Neural crest cell (in vitro differentiated cells): ENCODE measurements around the gene CCDC197. TPM values are rescaled to one million over a fixed set of nuclear protein-coding genes. Genes with fewer than 3 reads are reported as not detected.

Experiments
- DNase-seq: peaks from one replicate; pipeline ENCODE4 v3.0.0; 2021; ENCODE audit warnings: low read depth, mixed read lengths, low spot score
- H3K27ac Mint-ChIP-seq: one replicate; pipeline ENCODE4 v1.8.0; 2021; ENCODE audit warnings: mild to moderate bottlenecking, mixed read lengths; ENCODE audit not compliant: unreplicated experiment
- H3K27me3 Mint-ChIP-seq: 2 replicates; pipeline ENCODE4 v1.8.0; 2021; ENCODE audit warnings: low read depth, mild to moderate bottlenecking, mixed read lengths
- H3K36me3 Mint-ChIP-seq: 2 replicates; pipeline ENCODE4 v1.8.0; 2021; ENCODE audit warnings: low read depth, mild to moderate bottlenecking, mixed read lengths
- H3K4me1 Mint-ChIP-seq: 2 replicates; pipeline ENCODE4 v1.8.0; 2021; ENCODE audit warnings: mixed read lengths
- H3K4me3 Mint-ChIP-seq: one replicate; pipeline ENCODE4 v1.8.0; 2021; ENCODE audit warnings: mild to moderate bottlenecking, mixed read lengths
- H3K9me3 Mint-ChIP-seq: 2 replicates; pipeline ENCODE4 v1.8.0; 2021; ENCODE audit warnings: mixed read lengths
- CTCF ChIP-seq: fragments of 200-600 bp; sonication (generic); conservative IDR thresholded peaks from 2 replicates; pipeline ENCODE4 v1.5.0; 2021; ENCODE audit warnings: antibody characterized with exemption, mild to moderate bottlenecking
- total RNA-seq: library from RNA; stranded (reverse); gene quantifications from 2 replicates; pipeline ENCODE4 v1.2.1, GENCODE V29; 2021

CCDC197 gene
- total RNA-seq, 1 donor from 2014 or later = not detected

- Mint-ChIP-seq H3K27ac (no peak overlapping the region), H3K4me3 (no peak overlapping the region), H3K36me3 (peaks cover 5% of the 10 kb centered on the region), H3K9me3 (no peaks in the 10 kb centered on the region), H3K27me3 (no peaks in the 10 kb centered on the region), H3K4me1 (peaks cover 9% of the 10 kb centered on the region)
- no peak for DNase-seq
- TF ChIP-seq CTCF = no peak
Observed at GRCh38 chr14:94031883-94032279, 34.8 kb downstream of the CCDC197 start.

DNA sequence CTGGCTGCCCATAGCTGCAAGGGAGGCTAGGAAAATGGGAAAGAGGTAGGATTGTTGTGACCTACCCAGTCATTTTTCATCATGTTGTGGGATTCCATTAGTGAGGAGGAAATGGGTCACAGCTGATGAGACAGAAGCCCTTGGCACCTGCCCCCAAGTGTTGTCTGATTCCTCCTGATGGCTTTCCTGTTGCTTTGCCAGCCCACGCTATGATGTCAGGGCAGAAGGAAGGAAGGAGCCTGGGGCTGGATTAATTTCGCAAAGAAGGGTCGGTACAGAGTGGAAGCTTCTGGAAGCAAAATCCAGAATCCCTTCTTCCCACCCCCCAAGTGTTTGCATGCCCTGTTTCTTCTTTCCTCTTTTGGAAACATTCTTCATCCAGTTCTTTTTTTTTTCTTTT, 37.8 kb downstream of the CCDC197 start:
- Mint-ChIP-seq H3K36me3 (peaks cover 5% of the 10 kb centered on the region), H3K27me3 (no peaks in the 10 kb centered on the region), H3K4me1 (peaks cover 10% of the 10 kb centered on the region), H3K27ac (no peak overlapping the region), H3K9me3 (no peaks in the 10 kb centered on the region), H3K4me3 (no peak overlapping the region)
- no peak for TF ChIP-seq CTCF
- DNase-seq = no peak

- TF ChIP-seq CTCF = peak; percentile 78
- H3K27me3 Mint-ChIP-seq = no peaks in the 10 kb centered on the region
- H3K4me3 Mint-ChIP-seq = peak overlapping the region; percentile 6
- peak; percentile 70 for DNase-seq
- no peaks in the 10 kb centered on the region for H3K9me3 Mint-ChIP-seq
- H3K4me1 Mint-ChIP-seq = peaks cover 10% of the 10 kb centered on the region
- peaks cover 5% of the 10 kb centered on the region for H3K36me3 Mint-ChIP-seq
- no peak overlapping the region for H3K27ac Mint-ChIP-seq
Observed at GRCh38 chr14:94036313-94037167, 39.4 kb downstream of the CCDC197 start.

- H3K36me3 Mint-ChIP-seq = peaks cover 5% of the 10 kb centered on the region
- no peak overlapping the region for H3K4me3 Mint-ChIP-seq
- DNase-seq = no peak
- no peaks in the 10 kb centered on the region for H3K9me3 Mint-ChIP-seq
- no peaks in the 10 kb centered on the region for H3K27me3 Mint-ChIP-seq
- no peak for TF ChIP-seq CTCF
- H3K27ac Mint-ChIP-seq = no peak overlapping the region
- peaks cover 10% of the 10 kb centered on the region for H3K4me1 Mint-ChIP-seq
Observed at GRCh38 chr14:94037954-94038353, 40.9 kb downstream of the CCDC197 start.

DNA sequence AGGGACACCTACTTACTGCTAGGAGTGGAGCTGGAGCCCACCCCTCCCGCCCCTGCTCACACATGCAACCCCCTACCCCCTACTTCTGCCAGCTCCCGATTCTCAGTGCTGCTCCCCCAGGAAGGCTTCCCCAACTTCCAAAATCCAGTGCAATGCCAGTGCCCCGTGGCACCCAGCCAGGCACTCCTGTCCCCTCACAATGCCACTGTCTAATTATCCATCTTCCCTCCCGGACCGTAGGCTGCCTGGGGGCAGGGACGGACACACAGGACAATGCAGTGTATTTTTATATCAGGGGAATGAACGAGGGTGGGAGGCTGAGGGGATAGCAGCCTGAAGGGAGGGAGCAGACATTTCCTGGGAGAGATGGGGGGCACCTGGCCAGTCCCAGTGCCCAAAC, 41.4 kb downstream of the CCDC197 start:
- H3K27me3 Mint-ChIP-seq = no peaks in the 10 kb centered on the region
- H3K9me3 Mint-ChIP-seq = no peaks in the 10 kb centered on the region
- TF ChIP-seq CTCF = no peak
- no peak overlapping the region for H3K27ac Mint-ChIP-seq
- peaks cover 5% of the 10 kb centered on the region for H3K36me3 Mint-ChIP-seq
- H3K4me1 Mint-ChIP-seq = peaks cover 10% of the 10 kb centered on the region
- DNase-seq = no peak
- H3K4me3 Mint-ChIP-seq = no peak overlapping the region
